HepG2 (cell line): ENCODE data around the gene PDP2. TPM values are rescaled to one million over a fixed set of nuclear protein-coding genes. Genes with fewer than 3 reads are reported as not detected.

Experiments used
- ARNTL ChIP-seq: sonication (generic); formaldehyde crosslinking; IDR thresholded peaks from 2 replicates; pipeline ENCODE4 v1.4.0; 2020; ENCODE audit warnings: mild to moderate bottlenecking, missing genetic modification reagents
- CEBPZ ChIP-seq: IDR thresholded peaks from 2 replicates; pipeline ENCODE4 v1.6.1; 2012; ENCODE audit warnings: low read length, improper control_type of control experiment
- DNMT3B ChIP-seq: conservative IDR thresholded peaks from 2 replicates; pipeline ENCODE4 v1.6.1; 2016; ENCODE audit warnings: missing biosample characterization, control low read depth
- DPF2 ChIP-seq: sonication (generic); formaldehyde crosslinking; IDR thresholded peaks from 2 replicates; pipeline ENCODE4 v1.4.0; 2020; ENCODE audit warnings: mild to moderate bottlenecking, low read depth, missing genetic modification reagents, borderline replicate concordance
- FOXP1 ChIP-seq, 2 experiments: fragments of 450-650 bp in 1 of 2; IDR thresholded peaks; 2 replicates each; pipeline ENCODE4 v1.6.1; 2017 to 2018; ENCODE audit warnings: antibody characterized with exemption in 1 of 2
- FOXP4 ChIP-seq: sonication (generic); formaldehyde crosslinking; IDR thresholded peaks from 2 replicates; pipeline ENCODE4 v1.4.0; 2020; ENCODE audit warnings: missing genetic modification reagents
- GTF2F1 ChIP-seq: fragments of 150-350 bp; IDR thresholded peaks from 2 replicates; pipeline ENCODE4 v1.6.1; 2014; ENCODE audit warnings: low read length
- HNF1A ChIP-seq, 2 experiments: sonication (generic) in 1 of 2; formaldehyde crosslinking in 1 of 2; IDR thresholded peaks; 2 replicates each; pipeline versions ENCODE4 v1.4.0 to v1.6.1; 2016 to 2020; ENCODE audit warnings: borderline replicate concordance in 1 of 2, low read depth in 1 of 2, mild to moderate bottlenecking in 1 of 2, missing genetic modification reagents in 1 of 2
- HNRNPK ChIP-seq: fragments of 200-400 bp; formaldehyde crosslinking; IDR thresholded peaks from 2 replicates; pipeline ENCODE4 v1.6.1; 2018; ENCODE audit warnings: low read length, low read depth, moderate library complexity, mild to moderate bottlenecking; ENCODE audit not compliant: poor library complexity, severe bottlenecking
- MXD4 ChIP-seq: IDR thresholded peaks from 2 replicates; pipeline ENCODE4 v1.6.1; 2016; ENCODE audit warnings: mild to moderate bottlenecking, missing biosample characterization, missing genetic modification reagents
- SKIL ChIP-seq: sonication (generic); formaldehyde crosslinking; IDR thresholded peaks from 2 replicates; pipeline ENCODE4 v1.8.0; 2022; ENCODE audit warnings: missing genetic modification reagents, mild to moderate bottlenecking, moderate library complexity, borderline replicate concordance
- ZNF143 ChIP-seq: sonication (generic); formaldehyde crosslinking; IDR thresholded peaks from 2 replicates; pipeline ENCODE4 v1.4.0; 2020; ENCODE audit warnings: missing genetic modification reagents
- ZNF317 ChIP-seq: sonication (generic); formaldehyde crosslinking; IDR thresholded peaks from 2 replicates; pipeline ENCODE4 v1.5.0; 2020; ENCODE audit warnings: mild to moderate bottlenecking, missing genetic modification reagents
- ZNF558 ChIP-seq: sonication (generic); formaldehyde crosslinking; IDR thresholded peaks from 2 replicates; pipeline ENCODE4 v1.9.0; 2022; ENCODE audit warnings: mild to moderate bottlenecking, missing genetic modification reagents, borderline replicate concordance
- ZNF564 ChIP-seq: sonication (generic); formaldehyde crosslinking; IDR thresholded peaks from 2 replicates; pipeline ENCODE4 v1.8.1; 2023; ENCODE audit warnings: mild to moderate bottlenecking, missing genetic modification reagents
- ZNF615 ChIP-seq: sonication (generic); formaldehyde crosslinking; IDR thresholded peaks from 2 replicates; pipeline ENCODE4 v1.5.0; 2020; ENCODE audit warnings: mild to moderate bottlenecking, missing genetic modification reagents, borderline replicate concordance
- polyA plus RNA-seq, 8 experiments: library from polyadenylated mRNA; depleted of rRNA in 3 of 8; stranded (reverse) in 7 of 8; unstranded in 1 of 8; fragments of >200 nt; fragmentation: Illumina TruSeq in 4 of 8; extraction: Trizol in 4 of 8; gene quantifications; 2 replicates each; pipeline versions ENCODE4 v1.2.1 to v1.2.3, GENCODE V29; 2011 to 2016; ENCODE audit warnings: low read depth in 4 of 8, missing spikeins in 1 of 8, mixed read lengths in 1 of 8; ENCODE audit not compliant: insufficient read depth in 1 of 8
- total RNA-seq, 5 experiments: library from RNA; depleted of rRNA; stranded (reverse); fragments of >200 nt; fragmentation: Illumina TruSeq; extraction: Trizol; gene quantifications; 2 replicates each; pipeline ENCODE4 v1.2.3, GENCODE V29; 2016; ENCODE audit warnings: low read depth in 1 of 5

The PDP2 gene
- total and polyA plus RNA-seq, 2 of the 13 experiments (the other 11 are each of a cell fraction or from before 2014, with no cell fraction given), result 12.8 to 15.8 TPM

- no peak for TF ChIP-seq ZNF615 (CRISPR knock-in tag)
- TF ChIP-seq CEBPZ, result no peak
- TF ChIP-seq FOXP1 (IDR thresholded peaks at IDR 0.05), result no peak
- TF ChIP-seq FOXP1 (CRISPR knock-in tag; IDR thresholded peaks at IDR 0.05), result peak; percentile 25; the same call in 1 of the 2 replicates
- TF ChIP-seq DNMT3B, result peak; percentile 86
- peak; percentile 98 for TF ChIP-seq MXD4 (CRISPR knock-in tag)
- TF ChIP-seq ARNTL (CRISPR knock-in tag), result peak; percentile 99
- TF ChIP-seq ZNF558 (CRISPR knock-in tag), result 0 out of 2 replicates have a peak, but pooled peaks have one; percentile 30
- TF ChIP-seq ZNF317 (CRISPR knock-in tag), result peak; percentile 63
- TF ChIP-seq HNRNPK, result peak; percentile 89
- peak; percentile 64; the same call in 1 of the 2 replicates for TF ChIP-seq ZNF564 (CRISPR knock-in tag)
- TF ChIP-seq GTF2F1, result no peak
- TF ChIP-seq DPF2 (CRISPR knock-in tag), result no peak
- TF ChIP-seq HNF1A (IDR thresholded peaks at IDR 0.05; ENCODE audit: low read depth), result 0 out of 2 replicates have a peak, but pooled peaks have one; percentile 35
- TF ChIP-seq HNF1A (CRISPR knock-in tag; IDR thresholded peaks at IDR 0.05; ENCODE audit: borderline replicate concordance), result peak; percentile 55; the same call in 1 of the 2 replicates
- no peak for TF ChIP-seq SKIL (CRISPR knock-in tag)
- TF ChIP-seq FOXP4, result peak; percentile 8
- peak; percentile 10; the same call in 1 of the 2 replicates for TF ChIP-seq ZNF143
These were observed at the start of gene PDP2 (continued) for GRCh38 chr16:66880288-66881013.
